ENCODE data around the gene KIAA1549.

Gene KIAA1549

DNA sequence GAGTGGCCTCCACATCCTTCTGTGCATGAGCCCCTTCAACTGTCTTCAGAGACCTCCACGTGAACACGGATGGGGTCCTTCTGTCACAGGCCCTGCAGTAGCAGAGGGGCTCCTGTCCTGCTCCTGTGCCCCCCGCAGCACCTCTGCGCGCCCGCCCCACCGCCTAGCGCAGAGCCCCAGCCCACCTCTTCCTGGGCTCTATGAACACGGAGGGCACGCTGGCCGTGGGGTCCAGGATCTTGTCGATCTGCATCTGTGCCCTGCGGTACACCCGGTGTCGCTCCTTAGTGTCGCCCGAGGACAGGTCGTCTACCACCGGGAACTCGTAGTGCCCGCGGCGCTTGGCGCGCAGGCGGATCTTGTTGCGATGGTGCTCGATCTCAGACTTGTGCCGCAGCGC is 111.8 kb downstream of the KIAA1549 start:
- no peak overlapping the region for H3K4me3 ChIP-seq

DNA sequence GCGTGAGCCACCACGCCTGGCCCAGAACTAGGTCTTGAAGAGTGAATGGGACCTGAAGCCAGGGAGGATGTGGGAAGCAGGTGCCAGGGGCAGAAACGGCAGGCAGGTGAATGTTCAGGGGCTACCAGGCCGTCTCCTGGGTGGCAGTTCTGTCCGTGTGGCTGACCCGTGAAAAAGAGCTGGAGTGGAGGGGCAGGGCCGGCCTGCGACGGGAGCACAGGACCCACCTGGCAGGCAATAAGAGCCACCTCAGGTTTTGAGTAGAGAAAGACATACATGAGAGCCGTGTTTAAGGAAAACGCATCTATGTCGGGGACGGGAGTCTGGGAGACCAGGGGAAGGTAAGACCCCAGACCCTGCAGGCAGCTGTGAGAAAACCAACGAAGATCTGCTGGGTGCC is 112.5 kb downstream of the KIAA1549 start:
- no peak overlapping the region for H3K27ac ChIP-seq
- no peak overlapping the region for H3K4me3 ChIP-seq

More for the DNA sequence above, 111.8 kb downstream of the KIAA1549 start:
- H3K27ac ChIP-seq: no peak overlapping the region

DNA sequence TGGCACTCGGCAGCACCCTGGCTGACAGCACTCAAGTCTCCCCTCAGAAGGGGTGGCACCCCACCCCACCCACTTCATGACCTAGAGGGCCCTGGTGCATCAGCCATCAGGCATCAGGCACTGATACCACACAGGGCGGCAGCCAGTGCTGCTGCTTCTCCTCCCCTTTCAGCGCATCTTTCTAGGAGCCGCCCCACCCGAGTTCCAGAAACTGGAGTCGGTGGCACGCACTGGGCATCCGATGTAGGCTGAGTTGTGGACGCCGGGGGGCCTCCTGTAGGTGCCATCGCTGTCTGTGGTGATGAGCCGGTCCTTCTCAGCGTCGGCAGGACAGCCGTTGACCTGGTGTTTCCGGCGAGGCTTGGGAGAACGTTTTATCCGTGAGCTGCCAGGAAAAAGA is 113.4 kb downstream of the KIAA1549 start:
- no peak overlapping the region for H3K4me3 ChIP-seq
- no peak overlapping the region for H3K27ac ChIP-seq

DNA sequence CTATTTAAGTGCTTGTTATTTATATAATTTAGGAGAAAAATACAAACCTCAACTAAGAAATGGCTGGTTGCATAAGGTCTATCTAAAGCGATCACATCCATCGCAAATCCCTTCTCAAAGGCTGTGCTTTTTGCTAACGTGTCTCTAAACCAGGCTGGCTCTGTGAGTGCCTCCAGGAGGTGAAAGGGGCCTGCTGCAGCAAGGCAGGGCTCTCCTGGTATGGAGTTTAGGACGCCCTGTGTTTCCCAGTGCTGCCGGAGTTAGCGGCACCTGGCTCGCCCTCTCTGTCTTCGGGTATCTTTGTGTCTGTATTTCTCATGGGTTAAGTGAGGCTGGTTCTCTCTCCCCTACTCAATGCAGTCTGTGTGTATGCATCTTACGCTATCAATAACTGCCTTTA is 114.8 kb downstream of the KIAA1549 start:
- Histone ChIP-seq H3K4me3 (no peak overlapping the region), H3K27ac (no peak overlapping the region)

DNA sequence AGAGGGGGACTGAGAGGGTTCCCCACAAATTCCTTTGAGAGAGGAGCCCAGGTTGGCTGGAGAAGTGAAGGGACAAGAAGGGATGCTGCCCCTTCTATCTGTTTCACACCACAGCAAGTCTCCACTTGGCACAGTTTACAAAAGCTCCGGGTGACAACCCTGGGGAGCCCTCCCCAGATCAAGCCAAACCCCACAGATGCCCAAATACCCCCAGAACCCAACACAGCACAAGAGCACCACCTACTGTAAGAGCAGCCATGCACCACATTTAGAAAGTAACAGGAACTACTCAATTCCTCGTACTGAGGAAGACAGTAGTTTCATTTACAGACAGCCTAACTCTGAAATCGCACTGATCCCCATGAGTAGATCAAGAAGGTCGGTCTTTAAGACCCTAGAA is 115.3 kb downstream of the KIAA1549 start:
- Histone ChIP-seq H3K4me3 (no peak overlapping the region), H3K27ac (no peak overlapping the region)

DNA sequence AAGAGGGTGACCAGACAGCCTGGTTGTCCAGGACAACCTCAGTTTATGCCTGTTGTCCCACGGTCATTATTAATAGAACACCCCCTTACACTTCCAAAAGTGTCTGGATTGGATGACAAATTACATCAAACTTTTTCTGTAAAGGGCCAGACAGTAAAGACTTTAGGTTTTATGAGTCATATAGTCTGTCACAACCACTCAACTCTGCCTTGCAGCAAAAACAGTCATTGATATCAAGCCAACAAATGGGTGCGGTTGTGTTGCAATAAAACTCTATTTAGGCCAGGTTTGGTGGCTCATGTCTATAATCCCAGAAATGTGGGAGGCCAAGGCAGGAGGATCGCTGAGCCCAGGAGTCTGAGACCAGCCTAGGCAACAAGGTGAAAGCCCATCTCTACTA is 116.5 kb downstream of the KIAA1549 start:
- H3K4me3 ChIP-seq: no peak overlapping the region
- peak overlapping the region in 1 of 21 experiments; percentile 11 for H3K27ac ChIP-seq

DNA sequence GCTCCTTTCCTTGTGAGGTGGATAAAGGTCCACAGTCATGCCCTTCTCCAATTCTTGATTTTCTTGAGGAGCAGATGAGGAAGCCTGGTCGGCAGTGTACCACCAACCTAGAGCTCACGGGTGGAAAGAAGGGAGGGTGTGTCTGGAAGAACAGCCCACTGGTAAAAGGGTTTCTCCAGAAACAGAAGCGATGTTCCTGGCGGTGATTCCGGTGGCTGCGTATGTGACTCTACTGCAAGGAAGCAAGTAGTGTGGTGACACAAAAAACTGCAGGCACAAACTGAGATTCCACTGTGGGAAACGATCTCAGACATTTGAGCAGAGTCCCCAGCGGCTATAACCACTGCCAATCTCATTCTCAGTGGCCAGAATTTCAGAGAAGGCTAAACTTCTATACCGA is 117.3 kb downstream of the KIAA1549 start:
- Histone ChIP-seq H3K27ac (peak overlapping the region in 1 of 21 experiments; percentile 11), H3K4me3 (no peak overlapping the region)

DNA sequence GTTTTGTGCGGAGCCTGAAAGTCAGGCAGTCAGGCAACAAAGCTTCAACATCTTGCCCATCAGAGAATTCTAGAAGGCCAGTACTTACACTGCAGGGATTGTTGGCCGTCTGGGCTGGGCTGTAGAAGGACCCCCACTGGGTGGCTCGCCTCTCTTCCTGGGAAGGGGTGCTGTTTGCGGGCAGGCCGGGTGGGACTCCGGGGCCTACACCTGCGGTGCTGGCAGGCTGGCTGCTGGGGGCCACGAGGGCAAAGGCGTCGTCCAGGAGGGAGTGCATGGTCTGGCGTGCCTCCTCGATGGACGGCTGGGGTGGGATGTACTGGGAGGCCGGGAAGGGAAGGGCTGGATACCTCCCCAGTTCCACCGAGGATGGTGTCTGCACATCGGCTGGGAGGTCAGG is 120.1 kb downstream of the KIAA1549 start:
- H3K27ac ChIP-seq: no peak overlapping the region
- no peak overlapping the region for H3K4me3 ChIP-seq

DNA sequence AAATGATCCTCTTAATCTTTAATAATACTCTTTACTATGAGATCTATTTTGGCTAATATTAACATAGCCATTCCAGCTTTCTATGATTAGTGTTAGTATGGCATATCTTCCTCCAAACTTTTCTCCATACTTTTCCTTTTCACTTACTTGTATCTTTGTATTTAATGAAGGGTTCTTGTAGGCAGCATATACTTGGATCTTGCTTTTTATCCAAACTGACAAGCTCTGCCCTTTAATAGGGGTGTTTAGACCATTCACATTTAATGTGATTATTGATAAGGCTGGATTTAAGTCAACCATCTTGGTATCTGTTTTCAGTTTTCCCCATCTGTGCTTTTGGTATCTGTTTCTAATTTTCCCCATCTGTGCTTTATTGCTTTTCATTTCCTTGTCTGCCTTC is 123.5 kb downstream of the KIAA1549 start:
- Histone ChIP-seq H3K27ac (no peak overlapping the region), H3K4me3 (no peak overlapping the region)

DNA sequence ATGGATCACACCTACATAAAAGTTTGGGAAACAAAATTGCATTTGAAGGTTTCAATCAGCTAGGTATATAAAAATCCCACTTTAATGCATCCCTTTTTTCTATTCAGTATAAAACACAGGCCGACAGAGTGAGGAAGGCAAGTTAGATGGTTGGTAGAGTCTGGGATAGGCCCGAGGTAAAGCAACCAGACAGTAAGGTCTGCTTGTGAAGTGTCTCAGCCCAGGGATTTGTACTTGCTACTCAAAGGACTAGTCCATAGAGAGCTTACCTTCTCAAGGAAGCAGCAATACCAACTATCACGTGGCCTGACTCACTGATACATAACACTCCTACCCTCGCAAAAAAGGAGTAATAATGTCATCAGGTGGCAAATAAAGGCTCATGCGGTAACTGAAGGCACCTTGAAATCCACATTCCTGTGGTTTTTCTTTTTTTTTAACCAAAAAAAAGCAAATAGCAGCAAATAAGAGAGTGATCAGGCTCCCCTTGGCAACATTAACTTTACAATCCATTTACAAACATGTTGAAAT is 127.0 kb downstream of the KIAA1549 start:
- H3K4me3 ChIP-seq: no peak overlapping the region
- H3K27ac ChIP-seq: no peak overlapping the region

DNA sequence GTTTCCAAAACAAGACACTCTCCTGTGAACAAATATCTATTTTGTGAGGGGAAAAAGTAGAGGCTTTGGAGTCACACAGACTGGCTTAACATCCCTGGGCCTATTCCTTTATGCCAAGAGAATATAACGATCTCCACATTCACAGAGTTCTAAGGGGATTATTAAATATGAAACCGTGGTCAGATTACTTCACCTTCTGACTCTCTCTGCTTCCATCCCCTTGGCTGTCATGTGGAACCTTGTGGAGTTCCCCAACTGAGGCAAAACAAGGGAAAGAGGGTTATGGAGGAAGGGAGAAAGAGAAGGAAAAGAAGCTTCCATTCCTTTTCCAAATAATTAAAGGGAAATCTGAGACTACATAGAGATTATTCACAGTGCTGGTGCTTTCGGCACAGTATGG is 127.7 kb downstream of the KIAA1549 start:
- H3K4me3 ChIP-seq: no peak overlapping the region
- H3K27ac ChIP-seq: no peak overlapping the region

DNA sequence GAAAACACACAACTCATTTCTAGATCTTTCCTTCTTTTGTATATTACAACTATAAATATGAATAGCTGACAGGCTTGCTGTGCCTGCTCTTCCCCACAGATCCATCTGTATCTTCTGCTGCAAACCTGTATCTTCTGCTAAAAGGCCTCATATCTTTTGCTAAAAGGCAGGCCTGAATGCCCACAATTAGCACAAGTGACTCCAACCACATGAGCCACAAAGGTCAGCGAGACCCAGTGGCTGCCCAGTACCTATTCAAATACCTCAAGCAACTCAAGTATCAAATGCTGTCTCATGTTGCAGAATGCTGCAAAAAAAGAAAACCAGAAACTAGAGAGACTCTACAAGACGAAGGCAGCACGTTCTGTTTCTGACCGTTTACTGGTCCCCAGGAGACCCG is 128.7 kb downstream of the KIAA1549 start:
- H3K27ac ChIP-seq: no peak overlapping the region
- H3K4me3 ChIP-seq: no peak overlapping the region

DNA sequence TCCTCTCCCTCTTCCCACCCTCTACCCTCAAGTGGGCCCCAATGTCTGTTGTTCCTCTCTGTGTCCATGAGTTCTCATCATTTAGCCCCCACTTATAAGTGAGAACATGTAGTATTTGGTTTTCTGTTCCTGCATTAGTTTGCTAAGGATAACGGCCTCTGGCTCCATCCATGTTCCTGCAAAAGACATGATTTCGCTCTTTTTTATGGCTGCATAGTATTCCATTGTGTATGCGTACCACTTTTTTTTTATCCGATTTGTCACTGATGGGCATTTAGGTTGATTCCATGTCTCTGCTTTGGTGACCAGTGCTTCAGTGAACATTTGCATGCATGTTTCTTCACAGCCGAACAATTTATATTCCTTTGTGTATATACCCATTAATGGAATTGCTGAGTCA is 131.5 kb downstream of the KIAA1549 start:
- Histone ChIP-seq H3K4me3 (no peak overlapping the region), H3K27ac (no peak overlapping the region)

DNA sequence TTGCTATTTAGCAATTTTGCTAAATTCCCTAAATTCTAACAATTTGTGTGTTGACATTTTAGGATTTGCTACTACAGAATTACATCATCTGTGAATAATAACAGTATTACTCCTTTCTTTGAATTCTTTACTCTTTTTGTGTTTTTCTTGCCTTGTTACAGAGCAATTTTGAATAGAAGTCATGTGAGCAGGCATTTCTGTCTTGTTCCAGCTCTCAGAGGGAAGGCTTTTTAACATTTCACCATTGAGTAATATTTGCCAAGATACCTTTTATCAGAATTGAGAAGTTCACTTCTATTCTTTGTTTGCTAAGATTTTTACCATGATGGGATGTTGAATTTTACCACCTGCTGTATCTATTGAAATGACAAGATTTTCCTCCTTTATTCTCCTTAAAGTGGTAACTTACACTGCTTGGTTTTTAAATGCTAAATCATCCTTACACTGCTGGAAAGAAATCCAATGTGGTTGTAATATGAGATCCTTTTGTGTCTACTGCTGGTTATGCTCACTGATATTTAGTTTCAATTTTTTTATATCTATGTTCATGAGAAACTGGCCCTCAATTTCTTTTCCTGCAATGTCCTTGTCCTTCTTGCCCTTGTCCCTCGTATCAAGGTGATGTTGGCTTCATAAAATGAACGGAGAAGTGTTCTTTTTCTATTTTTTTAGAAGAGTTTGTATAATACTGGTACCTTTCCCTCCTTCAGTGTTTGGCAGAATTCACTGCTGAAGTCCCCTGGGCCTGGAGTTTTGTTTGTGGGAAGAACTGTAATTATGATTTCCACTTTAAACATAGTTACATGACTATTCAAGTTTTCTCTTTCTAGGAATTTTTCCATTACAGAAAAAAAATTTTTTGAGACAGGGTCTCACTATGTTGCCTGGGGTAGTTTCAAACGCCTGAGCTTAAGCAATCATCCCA is 132.9 kb downstream of the KIAA1549 start:
- Histone ChIP-seq H3K27ac (no peak overlapping the region), H3K4me3 (no peak overlapping the region)

DNA sequence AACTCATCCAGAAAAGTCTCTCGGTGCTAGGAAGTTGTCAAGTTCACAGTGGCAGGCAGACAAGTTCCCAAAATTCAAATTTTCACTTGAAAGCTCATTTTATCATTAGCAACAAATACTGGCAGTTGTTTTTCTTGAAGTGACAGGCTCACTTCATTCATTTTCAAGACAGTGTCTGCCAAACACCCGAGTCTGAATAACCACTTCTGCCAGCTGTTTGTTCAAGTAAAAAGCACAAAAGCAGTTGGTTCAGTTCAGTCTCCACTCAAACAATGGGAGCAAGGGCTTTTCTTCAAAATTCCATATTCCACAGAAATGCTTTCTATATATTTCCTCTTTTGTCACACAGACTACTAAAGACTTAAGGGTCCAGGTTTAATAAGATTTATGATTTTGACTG is 135.5 kb downstream of the KIAA1549 start:
- no peak overlapping the region for H3K4me3 ChIP-seq
- no peak overlapping the region for H3K27ac ChIP-seq

DNA sequence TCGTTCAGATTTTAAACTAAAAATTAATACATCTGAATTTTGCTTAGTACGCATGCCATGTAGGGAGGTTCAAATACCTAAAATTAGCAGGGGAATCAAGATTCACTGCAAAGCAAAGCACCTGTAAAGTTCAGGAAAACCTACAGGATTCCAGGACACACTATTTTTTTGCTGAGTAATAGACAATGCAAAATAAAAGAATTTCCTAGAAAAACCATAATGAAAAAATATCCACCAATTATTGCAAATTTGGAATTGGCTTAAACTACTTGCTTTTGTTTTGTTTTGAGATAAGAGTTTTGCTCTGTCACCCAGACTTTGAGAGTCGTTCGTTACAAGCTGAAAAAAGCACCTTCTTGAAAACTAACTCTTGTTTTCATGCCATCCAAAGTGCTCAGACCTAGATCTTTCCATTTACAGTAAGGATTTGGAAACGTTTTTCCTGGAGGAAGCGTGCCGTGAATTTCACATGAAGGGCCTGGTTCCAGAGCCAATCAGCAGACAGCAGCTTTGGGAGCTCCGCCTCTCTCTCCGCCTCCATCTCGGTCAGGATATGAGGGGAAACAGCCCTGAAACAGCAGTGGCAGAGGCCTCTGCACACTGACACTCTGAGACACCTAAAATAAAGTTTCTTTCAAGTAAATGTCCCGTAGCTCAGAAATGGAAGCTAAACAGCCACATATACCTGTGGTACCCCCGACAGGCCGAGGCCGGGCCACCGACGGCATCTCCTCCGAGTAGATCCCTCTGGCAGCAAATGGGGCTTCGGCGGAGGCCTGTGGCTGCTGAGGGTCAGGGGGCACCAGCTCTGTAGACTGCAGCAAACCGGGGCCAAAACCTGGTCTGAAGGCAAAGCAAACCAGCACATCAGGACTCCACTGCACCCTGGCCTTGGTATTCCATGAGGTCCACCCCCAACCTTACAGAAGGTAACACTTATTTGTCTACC is 137.3 kb downstream of the KIAA1549 start:
- Histone ChIP-seq H3K27ac (no peak overlapping the region), H3K4me3 (no peak overlapping the region)

DNA sequence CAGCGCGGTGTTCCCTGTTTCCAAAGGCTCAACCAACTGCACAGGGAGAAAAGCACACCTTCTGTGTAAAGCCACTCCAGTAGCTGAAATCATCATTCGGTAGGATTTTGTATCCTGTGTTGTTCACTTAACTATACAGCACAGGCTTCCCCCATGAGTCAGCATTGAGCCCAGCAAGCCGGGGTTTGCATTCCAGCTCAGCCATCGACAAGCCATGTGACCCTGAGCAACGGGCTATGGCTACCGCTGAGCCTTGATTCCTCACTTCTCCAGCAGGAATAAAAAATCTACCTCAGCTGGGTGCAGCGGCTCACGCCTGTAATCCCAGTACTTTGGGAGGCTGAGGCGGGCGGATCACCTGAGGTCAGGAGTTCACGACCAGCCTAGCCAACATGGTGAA is 139.1 kb downstream of the KIAA1549 start:
- no peak overlapping the region for H3K27ac ChIP-seq
- H3K4me3 ChIP-seq: no peak overlapping the region

DNA sequence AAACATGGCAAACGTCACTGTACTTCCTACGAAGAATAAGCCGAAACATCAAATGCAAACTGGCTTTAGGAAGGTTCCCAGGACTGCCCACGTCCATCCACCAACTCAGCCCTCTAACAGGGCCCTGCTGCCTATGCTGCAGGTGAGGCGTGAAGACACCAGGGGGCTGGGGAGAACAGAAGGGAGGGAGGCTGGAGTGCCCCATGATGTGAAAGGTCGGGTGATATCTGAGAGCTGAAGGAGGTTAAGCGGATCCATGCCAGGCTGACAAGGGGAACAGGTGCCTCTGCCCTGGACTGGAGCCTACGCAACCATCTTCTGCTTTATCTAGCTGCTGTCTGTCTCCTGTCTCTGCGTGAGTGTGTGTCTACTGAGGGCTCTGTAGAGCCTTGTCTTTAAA is 143.0 kb downstream of the KIAA1549 start:
- Histone ChIP-seq H3K4me3 (no peak overlapping the region), H3K27ac (no peak overlapping the region)

DNA sequence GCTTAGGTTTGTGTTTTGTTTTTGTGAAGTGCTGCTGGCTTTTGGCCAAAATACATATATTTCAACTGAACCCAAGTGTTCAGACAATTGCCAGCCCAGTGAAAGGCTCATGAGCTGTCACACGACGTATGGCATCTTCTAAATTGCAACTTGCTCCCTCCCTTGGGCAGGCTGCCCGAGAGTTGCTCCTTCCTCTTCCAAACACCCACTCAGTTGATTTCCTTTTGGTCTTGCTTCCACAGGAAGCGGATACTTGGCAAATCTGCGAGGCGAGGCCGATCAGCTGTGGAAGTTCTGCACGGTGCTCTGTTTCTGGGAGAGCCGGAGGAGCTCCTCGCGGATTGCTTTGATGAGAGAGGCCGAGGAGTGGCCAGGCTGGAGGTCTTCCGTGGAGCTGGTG is 143.6 kb downstream of the KIAA1549 start:
- Histone ChIP-seq H3K27ac (no peak overlapping the region), H3K4me3 (no peak overlapping the region)

DNA sequence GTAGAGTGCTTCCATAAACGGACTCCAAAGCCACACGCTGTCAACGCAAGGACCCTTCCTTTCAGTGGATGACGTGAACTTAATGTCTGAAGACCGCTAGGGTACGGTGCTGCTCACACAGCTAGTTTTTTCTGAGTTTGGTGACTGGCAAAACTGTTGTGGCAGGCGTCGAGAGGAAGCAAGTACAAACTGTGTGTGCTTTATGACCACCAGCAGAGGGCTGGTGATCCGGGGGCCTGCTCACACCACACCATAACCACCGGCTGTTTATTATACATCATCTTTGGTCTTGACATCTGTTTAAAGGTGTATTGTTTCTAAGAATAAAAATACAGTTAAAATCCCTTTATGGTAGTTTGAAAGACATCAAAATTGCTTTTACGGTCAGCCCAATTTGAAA is 146.1 kb downstream of the KIAA1549 start:
- no peak overlapping the region for H3K27ac ChIP-seq
- H3K4me3 ChIP-seq: no peak overlapping the region

DNA sequence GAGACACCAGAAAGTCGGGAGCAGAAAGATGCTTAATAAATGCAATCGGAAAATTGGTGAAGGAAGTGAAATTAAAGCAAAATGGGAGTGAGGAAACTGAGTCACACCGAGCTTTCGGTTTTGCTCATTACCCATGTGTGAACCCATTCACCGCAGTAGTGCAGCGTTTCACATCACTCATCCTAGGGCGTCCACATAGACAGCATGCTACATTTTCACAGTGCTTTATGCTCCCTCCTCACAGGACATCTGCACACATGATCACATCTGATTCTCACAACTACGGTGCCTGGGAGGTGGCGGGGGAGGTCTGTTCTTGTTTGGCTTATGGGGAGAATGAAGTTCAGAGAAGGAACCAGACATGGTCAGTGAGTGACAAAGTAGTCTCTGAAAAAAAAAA is 146.6 kb downstream of the KIAA1549 start:
- Histone ChIP-seq H3K4me3 (no peak overlapping the region), H3K27ac (no peak overlapping the region)

Data from skin epidermis (tissue), 12 donors.